Gastrocnemius medialis (tissue), 4 donors: ENCODE data around the gene SCYL1.

Source experiments
- POLR2A ChIP-seq, 2 donors: fragments of 450-650 bp; IDR thresholded peaks; one replicate each; pipeline ENCODE4 v1.6.1; 2017; ENCODE audit warnings: antibody characterized with exemption in 2 of 2, mild to moderate bottlenecking in 2 of 2, moderate library complexity in 2 of 2
- TF ChIP-seq, protein P1 (sequence below), 5 experiments: fragments of 450-650 bp in 3 of 5; fragments of 200-600 bp in 2 of 5; sonication (generic) in 2 of 5; IDR thresholded peaks in 4 of 5; conservative IDR thresholded peaks in 1 of 5; 1 replicate in 4 of 5; 2 replicates in 1 of 5; pipeline ENCODE4 v1.5.1; 2016 to 2019; ENCODE audit warnings: antibody characterized with exemption in 5 of 5, mild to moderate bottlenecking in 3 of 5, moderate library complexity in 3 of 5

DNA sequence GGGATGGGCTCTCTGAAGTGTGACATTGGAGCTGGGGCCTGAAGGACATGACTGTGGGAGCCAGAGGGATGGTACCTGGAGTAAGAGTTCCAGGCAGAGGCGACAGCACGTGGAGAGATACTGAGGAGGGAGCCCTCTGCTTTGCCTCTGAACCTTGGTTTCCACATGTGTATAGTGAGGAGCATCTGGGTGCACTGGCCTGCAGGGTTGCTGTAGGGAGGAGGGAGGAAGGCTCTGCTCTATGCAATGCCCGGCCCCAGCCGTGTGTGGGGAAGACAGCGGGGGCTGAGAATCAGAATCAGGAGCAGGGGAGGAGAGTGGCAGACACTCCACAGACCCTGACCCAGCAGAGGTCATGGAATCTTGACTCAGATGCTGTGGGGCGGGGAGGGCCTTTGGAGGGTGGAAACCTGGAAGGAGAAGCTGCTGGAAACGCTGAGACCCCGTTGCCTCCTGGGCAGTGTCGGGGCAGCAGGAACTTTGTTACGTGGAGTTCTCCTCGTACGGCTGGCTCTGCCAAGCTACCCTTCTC is 4.0 kb downstream of the SCYL1 start:
- TF ChIP-seq, protein P1, sequence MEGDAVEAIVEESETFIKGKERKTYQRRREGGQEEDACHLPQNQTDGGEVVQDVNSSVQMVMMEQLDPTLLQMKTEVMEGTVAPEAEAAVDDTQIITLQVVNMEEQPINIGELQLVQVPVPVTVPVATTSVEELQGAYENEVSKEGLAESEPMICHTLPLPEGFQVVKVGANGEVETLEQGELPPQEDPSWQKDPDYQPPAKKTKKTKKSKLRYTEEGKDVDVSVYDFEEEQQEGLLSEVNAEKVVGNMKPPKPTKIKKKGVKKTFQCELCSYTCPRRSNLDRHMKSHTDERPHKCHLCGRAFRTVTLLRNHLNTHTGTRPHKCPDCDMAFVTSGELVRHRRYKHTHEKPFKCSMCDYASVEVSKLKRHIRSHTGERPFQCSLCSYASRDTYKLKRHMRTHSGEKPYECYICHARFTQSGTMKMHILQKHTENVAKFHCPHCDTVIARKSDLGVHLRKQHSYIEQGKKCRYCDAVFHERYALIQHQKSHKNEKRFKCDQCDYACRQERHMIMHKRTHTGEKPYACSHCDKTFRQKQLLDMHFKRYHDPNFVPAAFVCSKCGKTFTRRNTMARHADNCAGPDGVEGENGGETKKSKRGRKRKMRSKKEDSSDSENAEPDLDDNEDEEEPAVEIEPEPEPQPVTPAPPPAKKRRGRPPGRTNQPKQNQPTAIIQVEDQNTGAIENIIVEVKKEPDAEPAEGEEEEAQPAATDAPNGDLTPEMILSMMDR (IDR thresholded peaks at IDR 0.05 in 4 of 5, conservative IDR thresholded peaks at IDR 0.05 in 1 of 5): no peak
- no peak for TF ChIP-seq POLR2A (IDR thresholded peaks at IDR 0.05)
